ENCODE results near the gene AURKA. TPM values are rescaled to one million over a fixed set of nuclear protein-coding genes. Genes with fewer than 3 reads are reported as not detected.

Gene AURKA
- total RNA-seq, 1 experiment from 2014 or later = 75.3 TPM

- no peaks in the 10 kb centered on the region for H3K4me1 Mint-ChIP-seq (ENCODE audit: insufficient read depth, unreplicated experiment)
- ChIA-PET CTCF (interaction anchor here (0.7 to 1.3 kb wide), 4 partner anchors 9 to 147 kb away, joined by 4 to 5 read pairs (median 4); partner anchors contain the start of gene MC3R), POLR2A (no interaction called here)
- H3K36me3 Mint-ChIP-seq (ENCODE audit: insufficient read depth, unreplicated experiment) = no peaks in the 10 kb centered on the region
- TF ChIP-seq CTCF (IDR thresholded peaks at IDR 0.05; ENCODE audit: unreplicated experiment) = no peak
- no TSS peak for BruUV-seq (replicated peaks)
- no peak overlapping the region for H3K4me3 Mint-ChIP-seq (ENCODE audit: unreplicated experiment)
- H3K9me3 Mint-ChIP-seq (ENCODE audit: unreplicated experiment) = no peaks in the 10 kb centered on the region
- no peaks in the 10 kb centered on the region for H3K27me3 Mint-ChIP-seq (ENCODE audit: insufficient read depth, unreplicated experiment)
- intact Hi-C loops (cut with micrococcal nuclease) = no loop called here
- no peak overlapping the region for H3K27ac Mint-ChIP-seq (ENCODE audit: low read depth, unreplicated experiment)
- DNase-seq (ENCODE audit: unreplicated experiment) = no peak
Measured at GRCh38 chr20:56348305-56348693, 43.7 kb downstream of the AURKA start.

- DNase-seq (ENCODE audit: unreplicated experiment) = no peak
- Mint-ChIP-seq H3K4me1 (ENCODE audit: insufficient read depth, unreplicated experiment) (no peaks in the 10 kb centered on the region), H3K9me3 (ENCODE audit: unreplicated experiment) (no peaks in the 10 kb centered on the region), H3K36me3 (ENCODE audit: insufficient read depth, unreplicated experiment) (no peaks in the 10 kb centered on the region), H3K4me3 (ENCODE audit: unreplicated experiment) (no peak overlapping the region), H3K27me3 (ENCODE audit: insufficient read depth, unreplicated experiment) (no peaks in the 10 kb centered on the region), H3K27ac (ENCODE audit: low read depth, unreplicated experiment) (no peak overlapping the region)
- intact Hi-C loops (cut with micrococcal nuclease) = no loop called here
- no TSS peak for BruUV-seq (replicated peaks)
- ChIA-PET POLR2A (no interaction called here), CTCF (interaction anchor here (0.8 to 5.7 kb wide), 2 partner anchors 10 to 146 kb away, joined by 4 to 56 read pairs; no protein-coding TSS in a partner anchor)
- TF ChIP-seq CTCF (IDR thresholded peaks at IDR 0.05; ENCODE audit: unreplicated experiment) = no peak
Measured at GRCh38 chr20:56347628-56348304, 44.2 kb downstream of the AURKA start.

GRCh38 chr20:56345911-56346310, 46.1 kb downstream of the AURKA start:
- Mint-ChIP-seq H3K36me3 (ENCODE audit: insufficient read depth, unreplicated experiment) (no peaks in the 10 kb centered on the region), H3K27me3 (ENCODE audit: insufficient read depth, unreplicated experiment) (peaks cover 5% of the 10 kb centered on the region), H3K4me1 (ENCODE audit: insufficient read depth, unreplicated experiment) (no peaks in the 10 kb centered on the region), H3K4me3 (ENCODE audit: unreplicated experiment) (no peak overlapping the region), H3K27ac (ENCODE audit: low read depth, unreplicated experiment) (no peak overlapping the region), H3K9me3 (ENCODE audit: unreplicated experiment) (no peaks in the 10 kb centered on the region)
- TF ChIP-seq CTCF (IDR thresholded peaks at IDR 0.05; ENCODE audit: unreplicated experiment) = no peak
- POLR2A ChIA-PET = no interaction called here
- intact Hi-C loops (cut with micrococcal nuclease) = no loop called here
- no TSS peak for BruUV-seq (replicated peaks)
- DNase-seq (ENCODE audit: unreplicated experiment) = no peak
- CTCF ChIA-PET = interaction anchor here (0.6 to 5.8 kb wide), 6 partner anchors 8 to 676 kb away, joined by 3 to 115 read pairs (median 40); partner anchors contain the start of gene MC3R

DNA sequence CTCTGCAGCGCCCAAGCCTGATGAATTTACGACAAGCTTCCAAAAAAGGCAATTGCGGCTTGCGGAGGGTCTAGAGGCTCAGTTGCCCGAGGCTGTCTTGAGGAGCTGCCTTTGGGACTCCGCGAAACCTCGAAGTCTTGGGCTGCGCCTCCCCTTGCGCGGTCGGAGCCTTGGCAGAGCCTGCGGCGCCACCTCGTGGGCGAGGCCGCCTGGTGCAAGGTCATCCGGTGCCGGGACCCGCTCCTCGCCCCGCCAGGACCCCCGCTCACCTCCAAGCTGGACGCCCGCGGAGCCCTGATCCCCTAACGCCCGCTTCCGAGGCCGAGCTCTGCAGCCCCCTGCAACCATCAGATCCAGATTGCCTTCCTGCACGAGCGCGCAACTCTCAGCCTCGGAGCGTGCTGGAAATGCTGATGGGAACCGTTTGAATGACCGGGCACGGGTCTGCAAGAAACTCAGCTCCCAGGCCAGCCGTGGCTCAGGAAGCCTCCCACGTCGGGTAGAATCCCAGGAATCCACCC, 48.1 kb downstream of the AURKA start:
- ChIA-PET CTCF (interaction anchor here (0.6 to 5.8 kb wide), 34 partner anchors 10 to 1369 kb away, joined by 3 to 115 read pairs (median 4); partner anchors contain the start of genes FAM210B and MC3R), POLR2A (no interaction called here)
- DNase-seq (ENCODE audit: unreplicated experiment) = no peak
- Mint-ChIP-seq H3K4me3 (ENCODE audit: unreplicated experiment) (no peak overlapping the region), H3K27ac (ENCODE audit: low read depth, unreplicated experiment) (no peak overlapping the region), H3K27me3 (ENCODE audit: insufficient read depth, unreplicated experiment) (peaks cover 25% of the 10 kb centered on the region), H3K4me1 (ENCODE audit: insufficient read depth, unreplicated experiment) (no peaks in the 10 kb centered on the region), H3K36me3 (ENCODE audit: insufficient read depth, unreplicated experiment) (no peaks in the 10 kb centered on the region), H3K9me3 (ENCODE audit: unreplicated experiment) (no peaks in the 10 kb centered on the region)
- peak; percentile 73 for TF ChIP-seq CTCF (IDR thresholded peaks at IDR 0.05; ENCODE audit: unreplicated experiment)
- no TSS peak for BruUV-seq (replicated peaks)
- intact Hi-C loops (cut with micrococcal nuclease) = loop anchor here (1.0 to 5.0 kb wide), 3 partner anchors 96 to 157 kb away; partner anchors contain the start of gene MC3R

Data from MCF 10A (cell line).